Amygdala (tissue), 56 donors: Measurements from ENCODE around the gene NXPE3.

Experiments used
- DNase-seq, 56 donors: peaks; one replicate each; lab custom pipeline; 2025; lab: John Stamatoyannopoulos, UW

The NXPE3 gene

GRCh38 chr3:101801174-101801573, 22.2 kb downstream of the NXPE3 start:
- no peak for DNase-seq

- no peak for DNase-seq
These were observed 23.2 kb downstream of the NXPE3 start for GRCh38 chr3:101802179-101802578.

- DNase-seq = peak in 22 of 56 donors; percentile 1 to 76 (median 24)
These were observed 24.3 kb downstream of the NXPE3 start for GRCh38 chr3:101803173-101803782.

- no peak for DNase-seq
These were observed 24.9 kb downstream of the NXPE3 start for GRCh38 chr3:101803939-101804338.

GRCh38 chr3:101806491-101806890, 27.5 kb downstream of the NXPE3 start:
- DNase-seq = no peak

GRCh38 chr3:101807888-101808287, 28.9 kb downstream of the NXPE3 start:
- DNase-seq = no peak

GRCh38 chr3:101809178-101810021, 30.4 kb downstream of the NXPE3 start:
- peak in 2 of 56 donors; percentile 1 to 27 for DNase-seq

- no peak for DNase-seq
These were observed 31.0 kb downstream of the NXPE3 start for GRCh38 chr3:101810022-101810418.

GRCh38 chr3:101811875-101812274, 32.9 kb downstream of the NXPE3 start:
- DNase-seq = no peak

- no peak for DNase-seq
These were observed 33.9 kb downstream of the NXPE3 start for GRCh38 chr3:101812895-101813294.

GRCh38 chr3:101813817-101814440, 34.9 kb downstream of the NXPE3 start:
- no peak for DNase-seq

GRCh38 chr3:101814835-101815234, 35.8 kb downstream of the NXPE3 start:
- DNase-seq = no peak

- DNase-seq = no peak
These were observed 37.5 kb downstream of the NXPE3 start for GRCh38 chr3:101816215-101817149.

GRCh38 chr3:101817992-101818391, 39.0 kb downstream of the NXPE3 start:
- DNase-seq = no peak

GRCh38 chr3:101819649-101820206, 40.7 kb downstream of the NXPE3 start:
- DNase-seq = no peak

- no peak for DNase-seq
These were observed 42.5 kb downstream of the NXPE3 start for GRCh38 chr3:101821503-101821902.

GRCh38 chr3:101823525-101823924, 44.5 kb downstream of the NXPE3 start:
- DNase-seq = no peak

- no peak for DNase-seq
These were observed 45.7 kb downstream of the NXPE3 start for GRCh38 chr3:101824702-101825101.

- DNase-seq = no peak
These were observed 47.0 kb downstream of the NXPE3 start for GRCh38 chr3:101825904-101826445.
